ENCODE measurements around the gene CACNG4. TPM values are rescaled to one million over a fixed set of nuclear protein-coding genes. Genes with fewer than 3 reads are reported as not detected.

The CACNG4 gene
- total RNA-seq, 6 experiments from 2014 or later, result not detected

Other genes starting within 250 kb of the CACNG4 start
- gene CACNG5, start 129.6 kb upstream of the CACNG4 start, total RNA-seq (2021; fragmentation: NEBNext Ultra II Directional; extraction: Animal tissue kit (Norgen Biotek cat#: 25700)), result not detected
- gene CACNG1, start 79.8 kb downstream of the CACNG4 start, total RNA-seq (2021; fragmentation: NEBNext Ultra II Directional; extraction: Animal tissue kit (Norgen Biotek cat#: 25700)), result not detected

Measured in HFFc6 (cell line).